Measurements from ENCODE around the gene ZDHHC13. TPM values are rescaled to one million over a fixed set of nuclear protein-coding genes. Genes with fewer than 3 reads are reported as not detected.

Gene ZDHHC13
- polyA plus RNA-seq, 2 of the 4 experiments (the other 2 are of a cell fraction) = 17.6 to 34.3 TPM

DNA sequence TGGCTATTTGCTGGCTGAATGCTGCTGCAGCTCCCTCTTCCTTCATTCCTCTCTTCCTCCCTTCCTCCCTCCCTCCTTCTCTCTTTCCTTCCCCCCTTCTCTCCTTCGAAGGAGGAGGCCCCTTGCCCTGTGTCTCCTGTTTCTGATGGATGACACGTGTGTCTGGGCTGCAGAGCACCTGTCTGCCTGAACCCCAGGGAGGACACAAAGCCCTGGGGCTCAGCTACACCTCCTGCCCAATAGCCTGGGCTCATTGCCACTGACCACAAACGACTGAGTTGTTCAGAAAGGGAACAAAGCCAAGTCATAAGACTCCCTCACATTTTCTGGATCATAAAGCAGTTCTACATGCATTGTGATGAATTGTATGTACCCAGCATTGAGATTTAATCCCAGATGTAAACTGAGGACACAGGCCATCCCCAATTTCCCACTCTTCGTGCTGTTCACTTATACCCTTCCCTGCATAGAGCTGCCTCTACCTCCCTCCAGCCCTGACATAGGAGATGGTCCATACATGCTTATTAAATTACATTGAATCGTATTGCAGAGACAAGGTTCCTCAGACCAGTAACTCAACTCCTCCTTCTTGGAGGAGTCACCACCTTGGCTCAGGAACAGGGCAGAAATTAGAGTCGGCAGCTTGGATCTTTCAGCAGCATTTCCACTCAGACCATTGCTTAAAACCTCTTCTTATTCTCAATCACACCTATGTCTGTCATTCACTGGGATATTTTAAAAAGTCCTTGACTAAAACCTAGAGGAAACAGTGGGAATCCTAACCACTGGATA is 83.6 kb downstream of the ZDHHC13 start:
- ATAC-seq (no peak), DNase-seq (ENCODE audit: low read depth in 1 of 2, low spot score in 1 of 2) (no peak), FAIRE-seq (no peak)
- CTCF ChIA-PET = interaction anchor here (0.8 to 2.4 kb wide), 4 partner anchors 8 to 124 kb away, joined by 3 to 7 read pairs (median 4); no protein-coding TSS in a partner anchor
- TF ChIP-seq ZSCAN20 (CRISPR knock-in tag; IDR thresholded peaks at IDR 0.05) (no peak), CBX8 (IDR thresholded peaks at IDR 0.05) (no peak), EHF (CRISPR knock-in tag; IDR thresholded peaks at IDR 0.05) (no peak), ZFP36 (IDR thresholded peaks at IDR 0.05; ENCODE audit: borderline replicate concordance, partially characterized antibody) (no peak), ZNF302 (CRISPR knock-in tag; IDR thresholded peaks at IDR 0.05) (no peak), NFE2L2 (conservative IDR thresholded peaks at IDR 0.05; ENCODE audit: low read length) (no peak), KDM1A (IDR thresholded peaks at IDR 0.05; ENCODE audit: low read depth) (no peak), HOXB5 (CRISPR knock-in tag; IDR thresholded peaks at IDR 0.05) (no peak), FOSB (CRISPR knock-in tag; IDR thresholded peaks at IDR 0.05) (no peak), KDM5A (IDR thresholded peaks at IDR 0.05) (no peak), MAZ (IDR thresholded peaks at IDR 0.05; ENCODE audit: borderline replicate concordance, low read depth, low read length) (no peak), PHF8 (IDR thresholded peaks at IDR 0.05; ENCODE audit: borderline replicate concordance, low read depth) (no peak), MAFK (IDR thresholded peaks at IDR 0.05; ENCODE audit: partially characterized antibody) (no peak), CHD2 (IDR thresholded peaks at IDR 0.05; ENCODE audit: low read length, partially characterized antibody) (no peak), MYC (IDR thresholded peaks at IDR 0.05; ENCODE audit: borderline replicate concordance, low read length) (no peak), BHLHE40 (IDR thresholded peaks at IDR 0.05; ENCODE audit: low read depth, low read length) (no peak), ESRRA (IDR thresholded peaks at IDR 0.05; ENCODE audit: borderline replicate concordance, low read length) (no peak)
- TF ChIP-seq, protein P1, sequence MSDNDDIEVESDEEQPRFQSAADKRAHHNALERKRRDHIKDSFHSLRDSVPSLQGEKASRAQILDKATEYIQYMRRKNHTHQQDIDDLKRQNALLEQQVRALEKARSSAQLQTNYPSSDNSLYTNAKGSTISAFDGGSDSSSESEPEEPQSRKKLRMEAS (IDR thresholded peaks at IDR 0.05) = no peak
- no peaks in the 10 kb centered on the region for H3K9me3 ChIP-seq
- POLR2A ChIA-PET = no interaction called here
- H3K4me3 ChIP-seq = no peak overlapping the region
- H3K4me1 ChIP-seq = no peaks in the 10 kb centered on the region
- no peak overlapping the region for H3K27ac ChIP-seq
- no peak overlapping the region for H3K4me2 ChIP-seq
- 15% methylated on average over 6 of the region's 6 CpGs for WGBS (ENCODE audit: missing lambda C conversion rate)

DNA sequence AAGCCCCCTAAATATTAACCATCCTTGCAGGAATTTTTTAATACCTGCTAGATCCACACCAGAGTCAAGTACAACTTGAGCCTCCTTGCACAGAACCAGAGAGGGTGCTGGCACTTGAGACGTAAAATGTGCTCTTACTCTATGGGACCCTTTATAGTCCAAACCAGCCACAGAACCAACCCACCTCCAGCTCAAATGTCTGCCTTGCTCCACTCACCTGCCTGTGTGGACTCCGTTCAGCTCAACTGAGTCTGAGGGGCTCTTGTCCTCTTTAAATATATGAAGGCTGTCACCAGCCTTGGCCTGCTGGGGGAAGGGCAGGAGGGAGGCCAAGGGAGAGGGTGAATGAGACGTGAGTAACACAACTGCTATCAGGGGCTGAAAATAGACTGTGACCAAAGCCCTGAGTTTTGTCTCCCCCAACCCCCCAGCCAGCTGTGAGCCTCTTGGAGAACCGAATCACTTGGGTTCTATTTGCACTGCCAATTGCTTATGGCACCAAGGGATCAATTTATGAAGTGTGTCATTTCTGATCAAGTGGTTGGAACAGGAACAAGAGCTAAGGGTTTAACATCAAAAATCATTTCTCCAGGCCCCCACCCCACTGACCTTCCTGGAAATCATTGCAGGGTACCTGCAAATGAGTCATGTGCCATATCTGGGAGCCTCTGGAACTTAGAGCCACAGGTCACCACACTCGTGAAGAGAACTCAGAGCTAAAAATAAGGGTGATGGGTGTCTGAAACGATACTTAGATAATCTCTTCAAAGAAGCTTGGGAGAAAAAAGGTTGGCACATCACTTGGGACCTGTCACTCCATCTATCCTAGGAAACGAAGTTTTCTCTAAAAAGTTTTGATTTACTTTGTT is 85.0 kb downstream of the ZDHHC13 start, which contains the start of gene CSRP3:
CSRP3 (minus strand) TSS at position 247 of the 869 bp plus-strand sequence. CDS start 9,535 bp downstream, outside the sequence.
- no peaks in the 10 kb centered on the region for H3K4me1 ChIP-seq
- no peak for ATAC-seq
- DNase-seq (ENCODE audit: low read depth in 1 of 2, low spot score in 1 of 2) = no peak
- CTCF ChIA-PET = interaction anchor here (0.7 to 2.2 kb wide), 3 partner anchors 30 to 130 kb away, joined by 3 to 6 read pairs (median 4); no protein-coding TSS in a partner anchor
- no peak within 1 kb of the TSS for H3K27ac ChIP-seq
- no peak within 1 kb of the TSS for H3K4me3 ChIP-seq
- FAIRE-seq = no peak
- H3K4me2 ChIP-seq = no peak within 1 kb of the TSS
- 30% methylated on average over 7 of the region's 7 CpGs for WGBS (ENCODE audit: missing lambda C conversion rate)
- POLR2A ChIA-PET = no interaction called here
- H3K9me3 ChIP-seq = no peaks in the 10 kb centered on the region
- TF ChIP-seq CEBPB (IDR thresholded peaks at IDR 0.05) (no peak), NFE2L2 (conservative IDR thresholded peaks at IDR 0.05; ENCODE audit: low read length) (no peak), FOSL2 (IDR thresholded peaks at IDR 0.05) (no peak), FOSL2 (CRISPR knock-in tag; IDR thresholded peaks at IDR 0.05) (no peak), CHD2 (IDR thresholded peaks at IDR 0.05; ENCODE audit: low read length, partially characterized antibody) (no peak), GATA3 (IDR thresholded peaks at IDR 0.05; ENCODE audit: borderline replicate concordance) (no peak), RAD21 (conservative IDR thresholded peaks at IDR 0.05 in 1 of 2, IDR thresholded peaks at IDR 0.05 in 1 of 2) (no peak), PHF8 (IDR thresholded peaks at IDR 0.05; ENCODE audit: borderline replicate concordance, low read depth) (no peak)
- TF ChIP-seq, protein P2, sequence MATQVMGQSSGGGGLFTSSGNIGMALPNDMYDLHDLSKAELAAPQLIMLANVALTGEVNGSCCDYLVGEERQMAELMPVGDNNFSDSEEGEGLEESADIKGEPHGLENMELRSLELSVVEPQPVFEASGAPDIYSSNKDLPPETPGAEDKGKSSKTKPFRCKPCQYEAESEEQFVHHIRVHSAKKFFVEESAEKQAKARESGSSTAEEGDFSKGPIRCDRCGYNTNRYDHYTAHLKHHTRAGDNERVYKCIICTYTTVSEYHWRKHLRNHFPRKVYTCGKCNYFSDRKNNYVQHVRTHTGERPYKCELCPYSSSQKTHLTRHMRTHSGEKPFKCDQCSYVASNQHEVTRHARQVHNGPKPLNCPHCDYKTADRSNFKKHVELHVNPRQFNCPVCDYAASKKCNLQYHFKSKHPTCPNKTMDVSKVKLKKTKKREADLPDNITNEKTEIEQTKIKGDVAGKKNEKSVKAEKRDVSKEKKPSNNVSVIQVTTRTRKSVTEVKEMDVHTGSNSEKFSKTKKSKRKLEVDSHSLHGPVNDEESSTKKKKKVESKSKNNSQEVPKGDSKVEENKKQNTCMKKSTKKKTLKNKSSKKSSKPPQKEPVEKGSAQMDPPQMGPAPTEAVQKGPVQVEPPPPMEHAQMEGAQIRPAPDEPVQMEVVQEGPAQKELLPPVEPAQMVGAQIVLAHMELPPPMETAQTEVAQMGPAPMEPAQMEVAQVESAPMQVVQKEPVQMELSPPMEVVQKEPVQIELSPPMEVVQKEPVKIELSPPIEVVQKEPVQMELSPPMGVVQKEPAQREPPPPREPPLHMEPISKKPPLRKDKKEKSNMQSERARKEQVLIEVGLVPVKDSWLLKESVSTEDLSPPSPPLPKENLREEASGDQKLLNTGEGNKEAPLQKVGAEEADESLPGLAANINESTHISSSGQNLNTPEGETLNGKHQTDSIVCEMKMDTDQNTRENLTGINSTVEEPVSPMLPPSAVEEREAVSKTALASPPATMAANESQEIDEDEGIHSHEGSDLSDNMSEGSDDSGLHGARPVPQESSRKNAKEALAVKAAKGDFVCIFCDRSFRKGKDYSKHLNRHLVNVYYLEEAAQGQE (IDR thresholded peaks at IDR 0.05) = no peak
- TF ChIP-seq, protein P3, sequence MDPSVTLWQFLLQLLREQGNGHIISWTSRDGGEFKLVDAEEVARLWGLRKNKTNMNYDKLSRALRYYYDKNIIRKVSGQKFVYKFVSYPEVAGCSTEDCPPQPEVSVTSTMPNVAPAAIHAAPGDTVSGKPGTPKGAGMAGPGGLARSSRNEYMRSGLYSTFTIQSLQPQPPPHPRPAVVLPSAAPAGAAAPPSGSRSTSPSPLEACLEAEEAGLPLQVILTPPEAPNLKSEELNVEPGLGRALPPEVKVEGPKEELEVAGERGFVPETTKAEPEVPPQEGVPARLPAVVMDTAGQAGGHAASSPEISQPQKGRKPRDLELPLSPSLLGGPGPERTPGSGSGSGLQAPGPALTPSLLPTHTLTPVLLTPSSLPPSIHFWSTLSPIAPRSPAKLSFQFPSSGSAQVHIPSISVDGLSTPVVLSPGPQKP (IDR thresholded peaks at IDR 0.05; ENCODE audit: low read depth, low read length) = no peak
